Measurements from ENCODE around the gene ZBTB40. TPM values are rescaled to one million over a fixed set of nuclear protein-coding genes. Genes with fewer than 3 reads are reported as not detected.

The ZBTB40 gene
- total RNA-seq, 6 experiments from 2014 or later = 6.2 to 7.6 (median 7.0) TPM

GRCh38 chr1:22512873-22513272 lies 61.2 kb downstream of the ZBTB40 start:
- no peak for DNase-seq
- Histone ChIP-seq H3K36me3 (peaks cover 0 to 84% (median 47%) of the 10 kb centered on the region in 4 donors), H3K9me3 (no peaks in the 10 kb centered on the region), H3K4me1 (no peaks in the 10 kb centered on the region), H3K27me3 (no peaks in the 10 kb centered on the region), H3K27ac (no peak overlapping the region), H3K4me3 (no peak overlapping the region)
- no peak for TF ChIP-seq POLR2A (IDR thresholded peaks at IDR 0.05)
- no peak for TF ChIP-seq CTCF (IDR thresholded peaks at IDR 0.05)
- intact Hi-C loops (cut with DNase I) = no loop called here
- ATAC-seq = no peak
- WGBS (ENCODE audit: insufficient coverage, low coverage, low lambda C conversion rate, missing lambda C conversion rate) = 96% methylated on average over 7 of the region's 9 CpGs

GRCh38 chr1:22516906-22517571 lies 65.4 kb downstream of the ZBTB40 start:
- no peak for ATAC-seq
- 93% methylated on average over 10 of the region's 16 CpGs for WGBS (ENCODE audit: insufficient coverage, low coverage, low lambda C conversion rate, missing lambda C conversion rate)
- Histone ChIP-seq H3K27me3 (no peaks in the 10 kb centered on the region), H3K27ac (no peak overlapping the region), H3K9me3 (no peaks in the 10 kb centered on the region), H3K36me3 (peaks cover 0 to 92% (median 41%) of the 10 kb centered on the region in 4 donors), H3K4me1 (no peaks in the 10 kb centered on the region), H3K4me3 (no peak overlapping the region)
- DNase-seq = no peak
- TF ChIP-seq POLR2A (IDR thresholded peaks at IDR 0.05) (no peak), CTCF (IDR thresholded peaks at IDR 0.05) (no peak)
- intact Hi-C loops (cut with DNase I) = no loop called here

- ATAC-seq (no peak), DNase-seq (no peak)
- Histone ChIP-seq H3K36me3 (peaks cover 0 to 89% (median 40%) of the 10 kb centered on the region in 4 donors), H3K27ac (no peak overlapping the region), H3K9me3 (no peaks in the 10 kb centered on the region), H3K27me3 (no peaks in the 10 kb centered on the region), H3K4me3 (no peak overlapping the region), H3K4me1 (no peaks in the 10 kb centered on the region)
- TF ChIP-seq POLR2A (IDR thresholded peaks at IDR 0.05) (no peak), CTCF (IDR thresholded peaks at IDR 0.05) (no peak)
- WGBS (ENCODE audit: insufficient coverage, low coverage, low lambda C conversion rate, missing lambda C conversion rate) = 93% methylated on average over 7 of the region's 7 CpGs
- intact Hi-C loops (cut with DNase I) = no loop called here
These were observed 66.3 kb downstream of the ZBTB40 start for GRCh38 chr1:22517956-22518355.

GRCh38 chr1:22518379-22518778 lies 66.7 kb downstream of the ZBTB40 start:
- ATAC-seq (no peak), DNase-seq (no peak)
- H3K4me3 ChIP-seq = no peak overlapping the region
- 38% methylated on average over 1 of the region's 3 CpGs for WGBS (ENCODE audit: insufficient coverage, low coverage, low lambda C conversion rate, missing lambda C conversion rate)
- peaks cover 0 to 88% (median 37%) of the 10 kb centered on the region in 4 donors for H3K36me3 ChIP-seq
- intact Hi-C loops (cut with DNase I) = no loop called here
- no peaks in the 10 kb centered on the region for H3K4me1 ChIP-seq
- H3K27me3 ChIP-seq = no peaks in the 10 kb centered on the region
- H3K27ac ChIP-seq = no peak overlapping the region
- no peaks in the 10 kb centered on the region for H3K9me3 ChIP-seq
- TF ChIP-seq CTCF (IDR thresholded peaks at IDR 0.05) (no peak), POLR2A (IDR thresholded peaks at IDR 0.05) (no peak)
